ENCODE measurements around the gene ANK3. TPM values are rescaled to one million over a fixed set of nuclear protein-coding genes. Genes with fewer than 3 reads are reported as not detected.

ANK3 gene
- total RNA-seq, 2 donors from 2014 or later: 46.0 to 47.8 TPM

- 88% methylated on average over 6 of the region's 6 CpGs for WGBS
- Histone ChIP-seq H3K4me3 (no peak overlapping the region), H3K9me3 (no peaks in the 10 kb centered on the region), H3K27ac (no peak overlapping the region), H3K4me1 (replicated peaks) (no peaks in the 10 kb centered on the region), H3K36me3 (no peaks in the 10 kb centered on the region), H3K27me3 (replicated peaks; ENCODE audit: insufficient read depth) (no peaks in the 10 kb centered on the region)
- intact Hi-C loops (cut with DNase I): no loop called here
- DNase-seq (ENCODE audit: low spot score): no peak
- no peak for TF ChIP-seq POLR2AphosphoS5 (IDR thresholded peaks at IDR 0.05)
- TF ChIP-seq, protein P1, sequence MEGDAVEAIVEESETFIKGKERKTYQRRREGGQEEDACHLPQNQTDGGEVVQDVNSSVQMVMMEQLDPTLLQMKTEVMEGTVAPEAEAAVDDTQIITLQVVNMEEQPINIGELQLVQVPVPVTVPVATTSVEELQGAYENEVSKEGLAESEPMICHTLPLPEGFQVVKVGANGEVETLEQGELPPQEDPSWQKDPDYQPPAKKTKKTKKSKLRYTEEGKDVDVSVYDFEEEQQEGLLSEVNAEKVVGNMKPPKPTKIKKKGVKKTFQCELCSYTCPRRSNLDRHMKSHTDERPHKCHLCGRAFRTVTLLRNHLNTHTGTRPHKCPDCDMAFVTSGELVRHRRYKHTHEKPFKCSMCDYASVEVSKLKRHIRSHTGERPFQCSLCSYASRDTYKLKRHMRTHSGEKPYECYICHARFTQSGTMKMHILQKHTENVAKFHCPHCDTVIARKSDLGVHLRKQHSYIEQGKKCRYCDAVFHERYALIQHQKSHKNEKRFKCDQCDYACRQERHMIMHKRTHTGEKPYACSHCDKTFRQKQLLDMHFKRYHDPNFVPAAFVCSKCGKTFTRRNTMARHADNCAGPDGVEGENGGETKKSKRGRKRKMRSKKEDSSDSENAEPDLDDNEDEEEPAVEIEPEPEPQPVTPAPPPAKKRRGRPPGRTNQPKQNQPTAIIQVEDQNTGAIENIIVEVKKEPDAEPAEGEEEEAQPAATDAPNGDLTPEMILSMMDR (IDR thresholded peaks at IDR 0.05): no peak
- TF ChIP-seq POLR2A (IDR thresholded peaks at IDR 0.05): no peak
Measured at GRCh38 chr10:60312818-60313588, 76.7 kb downstream of the ANK3 start.

GRCh38 chr10:60311821-60312220, 77.9 kb downstream of the ANK3 start:
- Histone ChIP-seq H3K4me3 (no peak overlapping the region), H3K27me3 (replicated peaks; ENCODE audit: insufficient read depth) (no peaks in the 10 kb centered on the region), H3K4me1 (replicated peaks) (no peaks in the 10 kb centered on the region), H3K9me3 (no peaks in the 10 kb centered on the region), H3K36me3 (no peaks in the 10 kb centered on the region), H3K27ac (no peak overlapping the region)
- no peak for TF ChIP-seq POLR2AphosphoS5 (IDR thresholded peaks at IDR 0.05)
- TF ChIP-seq, protein P1 (IDR thresholded peaks at IDR 0.05): no peak
- no peak for TF ChIP-seq POLR2A (IDR thresholded peaks at IDR 0.05)
- WGBS: 93% methylated on average over 1 of the region's 1 CpG
- DNase-seq (ENCODE audit: low spot score): no peak
- intact Hi-C loops (cut with DNase I): no loop called here

GRCh38 chr10:60310740-60311139, 78.9 kb downstream of the ANK3 start:
- no peaks in the 10 kb centered on the region for H3K27me3 ChIP-seq (replicated peaks; ENCODE audit: insufficient read depth)
- H3K9me3 ChIP-seq: no peaks in the 10 kb centered on the region
- intact Hi-C loops (cut with DNase I): no loop called here
- 21% methylated on average over 2 of the region's 2 CpGs for WGBS
- H3K27ac ChIP-seq: no peak overlapping the region
- no peak for DNase-seq (ENCODE audit: low spot score)
- H3K4me1 ChIP-seq (replicated peaks): no peaks in the 10 kb centered on the region
- no peaks in the 10 kb centered on the region for H3K36me3 ChIP-seq
- no peak for TF ChIP-seq POLR2A (IDR thresholded peaks at IDR 0.05)
- TF ChIP-seq, protein P1 (IDR thresholded peaks at IDR 0.05): no peak
- no peak for TF ChIP-seq POLR2AphosphoS5 (IDR thresholded peaks at IDR 0.05)
- H3K4me3 ChIP-seq: no peak overlapping the region

GRCh38 chr10:60309891-60310290, 79.8 kb downstream of the ANK3 start:
- H3K36me3 ChIP-seq: no peaks in the 10 kb centered on the region
- no peak overlapping the region for H3K27ac ChIP-seq
- H3K9me3 ChIP-seq: no peaks in the 10 kb centered on the region
- H3K4me1 ChIP-seq (replicated peaks): no peaks in the 10 kb centered on the region
- TF ChIP-seq POLR2A (IDR thresholded peaks at IDR 0.05) (no peak), POLR2AphosphoS5 (IDR thresholded peaks at IDR 0.05) (no peak)
- WGBS: 84% methylated on average over 2 of the region's 2 CpGs
- H3K4me3 ChIP-seq: no peak overlapping the region
- intact Hi-C loops (cut with DNase I): no loop called here
- H3K27me3 ChIP-seq (replicated peaks; ENCODE audit: insufficient read depth): no peaks in the 10 kb centered on the region
- no peak for DNase-seq (ENCODE audit: low spot score)

DNA sequence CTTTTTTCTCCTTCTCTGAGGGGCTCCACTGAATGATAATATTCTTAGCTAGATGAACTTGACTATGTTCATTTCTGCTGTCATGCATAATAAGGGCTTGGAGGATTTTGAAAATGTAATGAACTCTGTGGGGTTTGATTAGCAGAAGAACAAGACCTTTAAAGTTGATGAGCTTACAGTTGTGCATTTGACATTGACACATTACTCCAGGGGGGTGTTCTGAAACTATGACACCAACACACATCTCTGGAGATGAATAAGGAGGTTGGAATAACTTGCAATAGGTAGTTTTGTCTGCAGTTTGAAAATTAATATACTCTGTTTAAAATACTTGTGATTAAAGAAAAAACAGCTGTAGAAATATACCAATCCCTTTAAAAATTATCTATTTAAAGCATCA, 80.3 kb downstream of the ANK3 start:
- no peak for DNase-seq (ENCODE audit: low spot score)
- TF ChIP-seq, protein P1 (IDR thresholded peaks at IDR 0.05): no peak
- TF ChIP-seq POLR2A (IDR thresholded peaks at IDR 0.05) (no peak), POLR2AphosphoS5 (IDR thresholded peaks at IDR 0.05) (no peak)
- Histone ChIP-seq H3K27ac (no peak overlapping the region), H3K4me1 (replicated peaks) (no peaks in the 10 kb centered on the region), H3K4me3 (no peak overlapping the region), H3K36me3 (no peaks in the 10 kb centered on the region), H3K27me3 (replicated peaks; ENCODE audit: insufficient read depth) (no peaks in the 10 kb centered on the region), H3K9me3 (no peaks in the 10 kb centered on the region)
- intact Hi-C loops (cut with DNase I): no loop called here
